Esophagus muscularis mucosa (tissue), 4 donors: Measurements from ENCODE around the gene NSF. TPM values are rescaled to one million over a fixed set of nuclear protein-coding genes. Genes with fewer than 3 reads are reported as not detected.
"Not testable (repeated sequence)": the region's sequence is repeated elsewhere in the genome, so short reads cannot be mapped to it uniquely, and the experiment has no call there.

Experiments used
- DNase-seq: peaks from one replicate; pipeline ENCODE4 v3.0.0-alpha.2; 2017; ENCODE audit errors: extremely low spot score
- H3K27ac ChIP-seq, 4 donors: fragments of 200-600 bp; sonication (generic); replicated peaks in 1 of 4; 1 replicate in 3 of 4; 2 replicates in 1 of 4; pipeline ENCODE4 v1.5.1; 2016 to 2019; ENCODE audit warnings: mild to moderate bottlenecking in 1 of 4
- H3K27me3 ChIP-seq, 4 donors: fragments of 200-600 bp; sonication (generic); one replicate each; pipeline versions ENCODE4 v1.5.1 to v1.6.0; 2016 to 2019
- H3K36me3 ChIP-seq, 4 donors: fragments of 200-600 bp; sonication (generic); one replicate each; pipeline ENCODE4 v1.5.1; 2016 to 2019
- H3K4me1 ChIP-seq, 4 donors: fragments of 200-600 bp; sonication (generic); one replicate each; pipeline ENCODE4 v1.5.1; 2016 to 2019
- H3K4me3 ChIP-seq, 4 donors: fragments of 200-600 bp; sonication (generic); 1 replicate in 2 of 4; 2 replicates in 2 of 4; pipeline ENCODE4 v1.5.1; 2016 to 2019; ENCODE audit warnings: mild to moderate bottlenecking in 4 of 4, moderate library complexity in 1 of 4
- H3K9me3 ChIP-seq, 4 donors: fragments of 200-600 bp; sonication (generic); 1 replicate in 3 of 4; 2 replicates in 1 of 4; pipeline ENCODE4 v1.5.1; 2016 to 2019
- CTCF ChIP-seq, 3 experiments: fragments of 200-600 bp in 2 of 3; fragments of 450-650 bp in 1 of 3; sonication (generic) in 2 of 3; IDR thresholded peaks; one replicate each; pipeline ENCODE4 v1.5.1; 2017 to 2019; ENCODE audit warnings: antibody characterized with exemption in 3 of 3, mild to moderate bottlenecking in 2 of 3, moderate library complexity in 1 of 3
- WGBS: methylation state at CpG from one replicate; pipeline ENCODE4 v1.1.5; 2018; 5-methylcytosine and 5-hydroxymethylcytosine counted together
- intact Hi-C: fragments of 100-400 bp; cut with DNase I; formaldehyde crosslinking; loops from one replicate; pipeline ENCODE4 v1.15.1; 2023
- total RNA-seq, 4 donors: library from RNA; depleted of rRNA; stranded (reverse); fragments of >200 nt; gene quantifications; one replicate each; pipeline versions ENCODE4 v1.1.0 to v1.2.1, GENCODE V29; 2016

NSF gene
- total RNA-seq, 4 donors from 2014 or later: 15.7 to 25.3 (median 17.9) TPM

- H3K27me3 ChIP-seq, H3K27ac ChIP-seq, H3K4me3 ChIP-seq, H3K4me1 ChIP-seq, DNase-seq, H3K36me3 ChIP-seq, H3K9me3 ChIP-seq, intact Hi-C loops: not testable (repeated sequence)
- WGBS: 0% methylated on average over 1 of the region's 2 CpGs
- TF ChIP-seq CTCF (IDR thresholded peaks at IDR 0.05): peak in 1 of 3 experiments; percentile 16
These were observed 51.6 kb downstream of the NSF start for GRCh38 chr17:46641861-46642656.

GRCh38 chr17:46647251-46647650, 56.8 kb downstream of the NSF start:
- H3K27me3 ChIP-seq, intact Hi-C loops, DNase-seq, H3K36me3 ChIP-seq, H3K4me1 ChIP-seq, H3K9me3 ChIP-seq, H3K4me3 ChIP-seq, H3K27ac ChIP-seq: not testable (repeated sequence)
- WGBS: no CpG with 5 or more reads among the region's 2 CpGs

DNA sequence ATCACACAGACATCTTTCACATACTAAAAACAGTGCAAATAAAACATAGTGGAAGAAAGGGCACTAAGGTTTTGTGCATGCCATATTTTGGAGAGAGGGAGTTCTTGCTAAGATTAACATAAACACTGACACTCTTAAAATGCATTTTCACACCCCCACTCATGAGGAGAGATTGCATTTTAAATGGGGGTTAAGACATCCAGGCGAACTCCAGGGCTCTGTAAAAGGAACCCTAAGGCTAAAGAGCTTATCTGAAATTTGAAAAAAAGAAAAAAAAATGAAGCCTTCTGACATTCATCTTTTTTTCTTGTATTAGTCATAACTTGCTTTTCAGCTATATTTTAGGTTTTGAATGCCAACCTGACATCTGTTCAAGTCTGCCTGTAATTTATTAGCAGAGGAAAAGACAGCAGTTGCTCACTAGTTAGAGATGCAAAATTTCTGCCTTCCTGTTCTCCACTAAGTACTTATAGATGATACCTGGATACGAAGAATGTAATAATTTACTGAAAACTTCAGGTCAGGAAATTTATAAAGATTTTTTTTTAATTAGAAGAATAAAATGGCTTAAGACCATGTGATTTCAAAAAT, 57.3 kb downstream of the NSF start:
- H3K4me3 ChIP-seq, intact Hi-C loops, H3K9me3 ChIP-seq, H3K36me3 ChIP-seq, H3K27me3 ChIP-seq, H3K27ac ChIP-seq, H3K4me1 ChIP-seq, DNase-seq: not testable (repeated sequence)
- no CpG with 5 or more reads among the region's 2 CpGs for WGBS

DNA sequence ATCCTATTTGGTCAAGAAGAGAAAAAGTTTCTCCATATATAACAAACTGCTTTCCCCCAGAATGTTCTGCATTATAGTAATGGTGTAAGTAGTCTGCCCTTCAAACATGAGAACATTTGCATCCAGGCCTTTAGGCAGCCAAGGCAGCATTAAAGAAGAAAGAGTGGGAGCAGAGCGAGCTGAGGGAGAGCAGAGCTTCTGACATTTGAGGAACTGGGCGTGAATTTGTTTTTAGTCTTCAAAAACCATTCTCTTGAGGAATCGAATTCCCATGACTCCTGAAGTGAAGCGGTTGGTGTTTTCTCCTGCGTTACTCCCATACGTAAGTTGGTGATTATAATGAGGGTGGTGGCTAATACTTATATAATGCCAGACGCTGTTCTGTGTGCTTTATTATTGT, 58.8 kb downstream of the NSF start:
- intact Hi-C loops, H3K36me3 ChIP-seq, H3K27ac ChIP-seq, H3K9me3 ChIP-seq, H3K4me3 ChIP-seq, H3K27me3 ChIP-seq, DNase-seq, H3K4me1 ChIP-seq: not testable (repeated sequence)
- WGBS: 94% methylated on average over 7 of the region's 7 CpGs

- H3K9me3 ChIP-seq, H3K27ac ChIP-seq, H3K4me1 ChIP-seq, H3K4me3 ChIP-seq, DNase-seq, H3K27me3 ChIP-seq, intact Hi-C loops, H3K36me3 ChIP-seq: not testable (repeated sequence)
- WGBS: no CpG with 5 or more reads among the region's 7 CpGs
These were observed 61.7 kb downstream of the NSF start for GRCh38 chr17:46652024-46652643.

DNA sequence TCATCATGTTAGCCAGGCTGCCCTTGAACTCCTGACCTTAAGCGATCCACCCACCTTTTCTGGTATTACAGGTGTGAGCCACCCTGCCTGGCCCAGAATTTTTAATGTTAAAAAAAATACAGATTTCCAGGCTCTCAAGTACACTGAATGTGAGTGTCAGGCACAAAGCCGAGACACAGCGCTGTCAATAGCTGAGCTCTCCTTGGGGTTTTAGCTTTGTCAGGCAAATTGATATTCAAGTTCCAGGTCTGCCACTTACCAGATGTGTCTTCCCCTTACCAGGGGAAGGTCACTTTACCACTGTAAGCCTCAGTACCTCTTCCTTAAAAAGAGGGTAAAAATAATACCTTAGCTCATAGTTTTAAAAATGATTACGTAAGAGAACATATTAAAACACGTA, 67.8 kb downstream of the NSF start:
- H3K4me1 ChIP-seq, intact Hi-C loops, H3K36me3 ChIP-seq, H3K4me3 ChIP-seq, DNase-seq, H3K27me3 ChIP-seq, H3K9me3 ChIP-seq, H3K27ac ChIP-seq: not testable (repeated sequence)
- no CpG with 5 or more reads among the region's 5 CpGs for WGBS

DNA sequence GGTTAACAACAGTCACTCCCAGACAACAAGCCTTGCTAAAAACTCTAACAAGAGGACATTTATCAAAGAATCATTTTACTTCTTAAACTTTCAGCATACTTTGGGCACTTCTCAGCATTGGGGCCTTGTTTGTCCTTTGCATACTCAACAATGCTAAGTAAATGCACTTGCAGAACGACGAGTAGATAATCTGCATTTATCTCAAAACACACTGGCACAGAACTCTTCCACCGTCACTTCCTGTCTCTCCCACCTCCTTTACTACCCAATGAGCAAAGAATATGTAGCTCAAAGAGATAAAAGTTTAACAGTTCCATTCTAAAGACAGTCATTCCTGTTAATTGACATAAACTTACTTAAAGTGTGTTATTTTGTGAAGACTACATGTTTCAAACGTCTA, 69.2 kb downstream of the NSF start:
- DNase-seq, H3K4me3 ChIP-seq, H3K4me1 ChIP-seq, H3K27me3 ChIP-seq, H3K9me3 ChIP-seq, H3K27ac ChIP-seq, intact Hi-C loops, H3K36me3 ChIP-seq: not testable (repeated sequence)
- WGBS: no CpG with 5 or more reads among the region's 4 CpGs

- H3K27me3 ChIP-seq, H3K27ac ChIP-seq, intact Hi-C loops, H3K9me3 ChIP-seq, DNase-seq, H3K4me1 ChIP-seq, H3K4me3 ChIP-seq, H3K36me3 ChIP-seq: not testable (repeated sequence)
- no CpG with 5 or more reads among the region's 1 CpG for WGBS
These were observed 72.7 kb downstream of the NSF start for GRCh38 chr17:46663123-46663522.

GRCh38 chr17:46663552-46663951, 73.1 kb downstream of the NSF start:
- H3K4me1 ChIP-seq, intact Hi-C loops, H3K9me3 ChIP-seq, DNase-seq, H3K4me3 ChIP-seq, H3K27me3 ChIP-seq, H3K36me3 ChIP-seq, H3K27ac ChIP-seq: not testable (repeated sequence)
- no CpG with 5 or more reads among the region's 2 CpGs for WGBS

- H3K36me3 ChIP-seq, H3K27me3 ChIP-seq, H3K27ac ChIP-seq, H3K9me3 ChIP-seq, H3K4me1 ChIP-seq, H3K4me3 ChIP-seq, intact Hi-C loops: not testable (repeated sequence)
- WGBS: 93% methylated on average over 3 of the region's 5 CpGs
- DNase-seq: peak; percentile 12
These were observed 75.5 kb downstream of the NSF start for GRCh38 chr17:46665969-46666368.

GRCh38 chr17:46670789-46671188, 80.3 kb downstream of the NSF start:
- H3K27me3 ChIP-seq, DNase-seq, H3K27ac ChIP-seq, H3K9me3 ChIP-seq, H3K4me1 ChIP-seq, H3K36me3 ChIP-seq, H3K4me3 ChIP-seq, intact Hi-C loops: not testable (repeated sequence)
- WGBS: no CpG with 5 or more reads among the region's 4 CpGs

GRCh38 chr17:46672777-46673176, 82.3 kb downstream of the NSF start:
- H3K4me3 ChIP-seq, H3K9me3 ChIP-seq, H3K27ac ChIP-seq, H3K27me3 ChIP-seq, H3K36me3 ChIP-seq, DNase-seq, intact Hi-C loops, H3K4me1 ChIP-seq: not testable (repeated sequence)
- no CpG with 5 or more reads among the region's 2 CpGs for WGBS
